SK-N-SH treated with all-trans-retinoic acid at 6 μM for 48 hours (cell line): ENCODE measurements around the gene GREB1.

Source experiments
- ATAC-seq: fragments of 200-7000 bp; cut with Tn5 transposase; 3 replicates; pipeline ENCODE4 v1.9.1; 2020; ENCODE audit warnings: mild to moderate bottlenecking, moderate library complexity
- ARNTL ChIP-seq: fragments of 450-650 bp; formaldehyde crosslinking; IDR thresholded peaks from 2 replicates; pipeline ENCODE4 v1.5.0; 2020; ENCODE audit warnings: low read depth, mild to moderate bottlenecking, moderate library complexity, borderline replicate concordance
- BACH2 ChIP-seq: fragments of 250-450 bp; sonication (Bioruptor Pico); IDR thresholded peaks from 2 replicates; pipeline ENCODE4 v1.9.0; 2021; ENCODE audit warnings: mild to moderate bottlenecking, borderline replicate concordance
- CREB5 ChIP-seq: fragments of 250-450 bp; sonication (Bioruptor Pico); IDR thresholded peaks from 2 replicates; pipeline ENCODE4 v1.5.1; 2020; ENCODE audit warnings: low read depth, mild to moderate bottlenecking, moderate library complexity
- CSDC2 ChIP-seq: fragments of 250-450 bp; sonication (Bioruptor Pico); IDR thresholded peaks from 2 replicates; pipeline ENCODE4 v1.5.0; 2020; ENCODE audit warnings: mild to moderate bottlenecking, moderate library complexity
- CSRNP3 ChIP-seq: fragments of 250-450 bp; sonication (Bioruptor Pico); IDR thresholded peaks from 2 replicates; pipeline ENCODE4 v1.5.1; 2021; ENCODE audit warnings: mild to moderate bottlenecking, moderate library complexity
- ESRRG ChIP-seq: fragments of 250-450 bp; sonication (Bioruptor Pico); IDR thresholded peaks from 2 replicates; pipeline ENCODE4 v1.6.1; 2021; ENCODE audit warnings: mild to moderate bottlenecking
- GLIS3 ChIP-seq: fragments of 250-450 bp; sonication (Bioruptor Pico); IDR thresholded peaks from 2 replicates; pipeline ENCODE4 v1.5.0; 2020; ENCODE audit warnings: mild to moderate bottlenecking, moderate library complexity
- ISL1 ChIP-seq: fragments of 250-450 bp; sonication (Bioruptor Pico); IDR thresholded peaks from 2 replicates; pipeline ENCODE4 v2.1.2; 2022; ENCODE audit warnings: mild to moderate bottlenecking, moderate library complexity
- OSR1 ChIP-seq: fragments of 250-450 bp; sonication (Bioruptor Pico); IDR thresholded peaks from 2 replicates; pipeline ENCODE4 v1.8.0; 2022; ENCODE audit warnings: moderate library complexity, mild to moderate bottlenecking, inconsistent platforms
- PATZ1 ChIP-seq: fragments of 250-450 bp; sonication (Bioruptor Pico); IDR thresholded peaks from 2 replicates; pipeline ENCODE4 v1.8.0; 2020; ENCODE audit warnings: mild to moderate bottlenecking, moderate library complexity, borderline replicate concordance
- POU6F1 ChIP-seq: fragments of 250-450 bp; sonication (Bioruptor Pico); IDR thresholded peaks from 2 replicates; pipeline ENCODE4 v1.8.0; 2021; ENCODE audit warnings: low read depth, mild to moderate bottlenecking, moderate library complexity, borderline replicate concordance
- PPARA ChIP-seq: fragments of 250-450 bp; sonication (Bioruptor Pico); IDR thresholded peaks from 2 replicates; pipeline ENCODE4 v1.5.0; 2020; ENCODE audit warnings: mild to moderate bottlenecking, borderline replicate concordance
- RARB ChIP-seq: fragments of 250-450 bp; sonication (Bioruptor Pico); IDR thresholded peaks from 2 replicates; pipeline ENCODE4 v1.8.0; 2021; ENCODE audit warnings: mild to moderate bottlenecking, moderate library complexity
- TCF4 ChIP-seq: fragments of 250-450 bp; sonication (Bioruptor Pico); IDR thresholded peaks from 2 replicates; pipeline ENCODE4 v1.8.0; 2021; ENCODE audit warnings: mild to moderate bottlenecking, moderate library complexity, borderline replicate concordance
- TOX ChIP-seq: fragments of 250-450 bp; sonication (Bioruptor Pico); IDR thresholded peaks from 2 replicates; pipeline ENCODE4 v1.8.0; 2021; ENCODE audit warnings: mild to moderate bottlenecking, moderate library complexity, borderline replicate concordance
- ZC3H10 ChIP-seq: fragments of 250-450 bp; sonication (Bioruptor Pico); IDR thresholded peaks from 2 replicates; pipeline ENCODE4 v1.5.1; 2021; ENCODE audit warnings: mild to moderate bottlenecking, moderate library complexity
- ZFP3 ChIP-seq: fragments of 250-450 bp; sonication (Bioruptor Pico); IDR thresholded peaks from 2 replicates; pipeline ENCODE4 v1.5.0; 2020; ENCODE audit warnings: mild to moderate bottlenecking, moderate library complexity
- ZFP30 ChIP-seq: fragments of 450-650 bp; formaldehyde crosslinking; IDR thresholded peaks from 2 replicates; pipeline ENCODE4 v1.5.0; 2022; ENCODE audit warnings: mild to moderate bottlenecking, moderate library complexity
- ZNF565 ChIP-seq: fragments of 450-650 bp; formaldehyde crosslinking; conservative IDR thresholded peaks from 2 replicates; pipeline ENCODE4 v1.5.0; 2020; ENCODE audit warnings: low read depth, mild to moderate bottlenecking, moderate library complexity
- ZNF70 ChIP-seq: fragments of 450-650 bp; formaldehyde crosslinking; IDR thresholded peaks from 2 replicates; pipeline ENCODE4 v1.5.0; 2020; ENCODE audit warnings: mild to moderate bottlenecking, moderate library complexity
- ZNF8 ChIP-seq: fragments of 450-650 bp; formaldehyde crosslinking; IDR thresholded peaks from 2 replicates; pipeline ENCODE4 v1.5.0; 2020; ENCODE audit warnings: mild to moderate bottlenecking, moderate library complexity

GREB1 gene

GRCh38 chr2:11509657-11510360, 24.0 kb upstream of the GREB1 start:
- TF ChIP-seq CSRNP3 (CRISPR knock-in tag), result no peak
- no peak for TF ChIP-seq ZNF565 (CRISPR knock-in tag)
- no peak for TF ChIP-seq ZC3H10 (CRISPR knock-in tag)
- no peak for TF ChIP-seq OSR1
- no peak for TF ChIP-seq PPARA (CRISPR knock-in tag)
- TF ChIP-seq TOX (CRISPR knock-in tag), result no peak
- TF ChIP-seq GLIS3 (CRISPR knock-in tag), result no peak
- no peak for TF ChIP-seq ISL1 (CRISPR knock-in tag)
- no peak for TF ChIP-seq TCF4 (CRISPR knock-in tag)
- no peak for TF ChIP-seq ARNTL (CRISPR knock-in tag)
- TF ChIP-seq ZNF8 (CRISPR knock-in tag), result no peak
- no peak for TF ChIP-seq ZNF70
- no peak for TF ChIP-seq BACH2
- no peak for TF ChIP-seq PATZ1 (CRISPR knock-in tag)
- TF ChIP-seq ZFP3 (CRISPR knock-in tag), result no peak
- no peak for TF ChIP-seq RARB (CRISPR knock-in tag)
- TF ChIP-seq CSDC2, result no peak
- TF ChIP-seq ESRRG (CRISPR knock-in tag), result no peak
- TF ChIP-seq, all 23 proteins: peak for 0
- ATAC-seq, result no peak

- no peak for ATAC-seq
- TF ChIP-seq BACH2, result no peak
- TF ChIP-seq ZFP3 (CRISPR knock-in tag), result no peak
- TF ChIP-seq GLIS3 (CRISPR knock-in tag), result no peak
- TF ChIP-seq ARNTL (CRISPR knock-in tag), result no peak
- TF ChIP-seq ZNF8 (CRISPR knock-in tag), result no peak
- TF ChIP-seq TCF4 (CRISPR knock-in tag), result no peak
- no peak for TF ChIP-seq POU6F1
- TF ChIP-seq ZFP30 (CRISPR knock-in tag), result no peak
- no peak for TF ChIP-seq CSDC2
- TF ChIP-seq CSRNP3 (CRISPR knock-in tag), result no peak
- no peak for TF ChIP-seq ISL1 (CRISPR knock-in tag)
- no peak for TF ChIP-seq PPARA (CRISPR knock-in tag)
- TF ChIP-seq, all 23 proteins: peak for 0
These were observed 21.4 kb upstream of the GREB1 start for GRCh38 chr2:11512431-11512830.

- ATAC-seq, result no peak
- TF ChIP-seq PATZ1 (CRISPR knock-in tag) (no peak), GLIS3 (CRISPR knock-in tag) (no peak), ZFP3 (CRISPR knock-in tag) (peak; percentile 92), CREB5 (no peak)
These were observed 20.5 kb upstream of the GREB1 start for GRCh38 chr2:11513319-11513718.
